ENCODE results near the gene FAM161B. TPM values are rescaled to one million over a fixed set of nuclear protein-coding genes. Genes with fewer than 3 reads are reported as not detected.
"Not testable (repeated sequence)": the region's sequence is repeated elsewhere in the genome, so short reads cannot be mapped to it uniquely, and the experiment has no call there.

Gene FAM161B, protein sequence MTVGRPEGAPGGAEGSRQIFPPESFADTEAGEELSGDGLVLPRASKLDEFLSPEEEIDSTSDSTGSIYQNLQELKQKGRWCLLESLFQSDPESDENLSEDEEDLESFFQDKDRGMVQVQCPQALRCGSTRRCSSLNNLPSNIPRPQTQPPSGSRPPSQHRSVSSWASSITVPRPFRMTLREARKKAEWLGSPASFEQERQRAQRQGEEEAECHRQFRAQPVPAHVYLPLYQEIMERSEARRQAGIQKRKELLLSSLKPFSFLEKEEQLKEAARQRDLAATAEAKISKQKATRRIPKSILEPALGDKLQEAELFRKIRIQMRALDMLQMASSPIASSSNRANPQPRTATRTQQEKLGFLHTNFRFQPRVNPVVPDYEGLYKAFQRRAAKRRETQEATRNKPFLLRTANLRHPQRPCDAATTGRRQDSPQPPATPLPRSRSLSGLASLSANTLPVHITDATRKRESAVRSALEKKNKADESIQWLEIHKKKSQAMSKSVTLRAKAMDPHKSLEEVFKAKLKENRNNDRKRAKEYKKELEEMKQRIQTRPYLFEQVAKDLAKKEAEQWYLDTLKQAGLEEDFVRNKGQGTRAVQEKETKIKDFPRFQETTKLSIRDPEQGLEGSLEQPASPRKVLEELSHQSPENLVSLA
- 1.5 and 2.6 TPM in 2 replicates for total RNA-seq

GRCh38 chr14:73949752-73950734 is at the start of gene FAM161B, which contains the start of gene COQ6:
Gene FAM161B (minus strand): TSS chr14:73950094. CDS start chr14:73950026, 68 bp downstream.
Gene COQ6 (plus strand): TSS chr14:73950302. CDS start chr14:73950333, 31 bp downstream.
- peak; percentile 87 for DNase-seq (ENCODE audit: low read depth, low spot score)

DNA sequence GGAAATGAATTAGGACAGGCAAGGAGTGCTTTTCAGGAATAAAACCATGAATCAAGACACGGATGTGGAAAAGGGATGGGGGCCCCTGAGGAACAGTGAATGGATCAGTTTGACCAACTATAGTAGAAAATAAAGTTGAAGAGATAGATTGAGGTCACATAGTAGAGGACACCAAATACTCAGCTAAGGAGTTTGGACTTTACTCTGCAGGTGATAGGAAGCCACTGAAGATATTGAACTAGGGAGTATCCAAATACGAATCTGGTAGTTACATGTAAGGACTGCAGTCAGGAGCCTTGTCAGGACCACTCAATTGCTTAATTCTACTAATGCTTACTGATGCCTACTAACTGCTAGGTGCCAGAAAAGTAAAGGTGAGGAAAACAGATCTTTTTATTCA is 48.8 kb upstream of the FAM161B start:
- no peak for DNase-seq (ENCODE audit: low read depth, low spot score)

DNA sequence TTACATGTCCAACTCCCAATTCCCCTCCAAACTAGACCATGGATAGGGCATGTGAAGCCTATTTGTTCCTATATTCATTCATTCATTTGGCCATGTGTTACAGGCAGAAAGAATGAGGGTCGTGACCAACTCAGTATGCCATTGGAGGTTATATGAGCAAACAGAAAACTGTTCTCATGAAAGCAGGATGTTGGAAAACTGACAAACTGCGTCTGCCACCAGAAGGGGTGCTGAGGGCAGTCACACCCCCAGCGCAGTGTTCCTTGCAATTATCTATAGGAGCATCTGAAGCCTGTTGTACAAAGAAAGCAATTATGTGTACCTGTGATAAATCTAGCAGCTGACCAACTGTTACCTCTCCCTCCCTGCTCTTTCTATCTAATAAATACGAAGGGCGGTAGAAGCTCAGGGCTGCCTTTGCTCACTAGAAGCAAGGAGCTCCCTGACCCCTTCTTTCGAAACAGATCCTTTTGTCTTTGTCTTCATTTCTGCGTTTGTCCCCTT is 48.1 kb upstream of the FAM161B start:
- no peak for DNase-seq (ENCODE audit: low read depth, low spot score)

DNA sequence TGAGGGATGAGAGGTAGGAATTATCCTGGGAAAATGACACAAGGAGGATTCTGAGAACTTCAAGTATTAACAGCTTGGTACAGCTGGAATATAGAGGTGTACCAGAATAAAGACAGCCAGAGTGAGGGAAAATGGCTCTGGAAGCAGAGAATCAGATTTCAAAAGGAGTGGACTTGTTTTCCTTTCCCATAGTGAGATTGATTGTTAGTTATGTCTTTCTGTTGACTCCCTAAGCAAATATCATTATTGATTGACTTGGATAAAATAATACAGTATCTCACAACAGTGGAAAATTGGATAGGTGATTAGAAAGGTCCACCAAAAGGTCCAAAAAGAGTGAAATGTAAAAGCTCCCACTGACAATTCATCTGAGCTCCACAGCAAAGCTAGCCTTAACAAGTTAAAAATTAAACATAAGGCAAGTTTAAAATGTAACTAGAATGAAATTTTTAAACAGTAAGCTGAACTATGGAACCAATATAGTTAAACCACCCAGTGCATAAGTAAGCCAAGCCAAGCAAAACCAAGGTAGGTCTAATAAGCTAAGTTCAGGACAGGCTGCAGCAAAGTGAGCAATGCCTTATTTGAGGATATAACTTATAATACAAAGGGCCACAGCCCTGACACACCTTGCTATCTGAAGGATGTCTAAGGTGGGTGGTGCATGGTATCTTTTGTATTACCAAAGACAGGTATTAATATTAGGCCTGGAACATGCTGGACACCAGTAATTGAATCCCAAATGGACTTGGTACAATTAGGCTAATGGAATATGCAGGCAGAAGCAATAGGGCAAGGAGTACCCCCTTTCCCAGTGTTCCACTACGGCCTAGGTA is 47.4 kb upstream of the FAM161B start:
- DNase-seq (ENCODE audit: low read depth, low spot score): no peak

DNA sequence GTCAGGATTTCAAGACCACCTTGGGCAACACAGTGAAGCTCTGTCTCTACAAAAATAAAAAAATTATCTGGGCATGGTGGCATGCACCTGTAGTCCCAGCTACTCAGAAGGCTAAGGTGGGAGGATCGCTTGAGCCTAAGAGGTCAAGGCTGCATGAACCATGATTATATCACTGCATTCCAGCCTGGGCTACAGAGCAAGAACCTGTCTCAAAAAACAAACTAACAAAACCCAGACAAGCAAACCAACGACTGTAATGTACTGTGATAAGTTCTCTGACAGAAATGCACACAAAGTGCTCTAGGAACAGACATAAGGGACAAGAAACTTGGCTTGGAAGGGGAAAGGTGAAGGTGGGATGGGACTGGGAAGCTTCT is 46.8 kb upstream of the FAM161B start:
- DNase-seq (ENCODE audit: low read depth, low spot score): no peak

DNA sequence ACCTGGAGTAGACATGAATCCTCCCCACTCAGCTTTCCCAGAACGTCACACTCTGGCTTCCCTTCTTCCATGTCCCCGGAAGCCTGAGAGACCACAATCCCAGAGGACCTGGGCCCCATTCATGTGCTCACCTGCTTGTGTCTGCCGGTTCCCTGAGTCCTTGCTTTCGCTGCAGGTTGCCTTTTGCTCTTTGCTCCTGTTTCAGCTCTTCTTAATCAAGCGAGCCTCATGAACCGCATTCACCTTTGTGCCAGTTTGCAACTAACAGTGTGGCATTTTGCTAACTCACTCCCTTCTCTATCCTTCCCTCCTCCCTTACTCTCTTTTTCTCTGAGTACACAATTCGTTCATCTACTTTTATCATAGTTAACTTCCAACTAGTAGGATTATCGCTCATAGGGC is 46.1 kb upstream of the FAM161B start:
- no peak for DNase-seq (ENCODE audit: low read depth, low spot score)

- DNase-seq (ENCODE audit: low read depth, low spot score): not testable (repeated sequence)
These were observed 45.0 kb upstream of the FAM161B start for GRCh38 chr14:73994926-73995325.

- no peak for DNase-seq (ENCODE audit: low read depth, low spot score)
These were observed 41.2 kb upstream of the FAM161B start for GRCh38 chr14:73991092-73991491.

- DNase-seq (ENCODE audit: low read depth, low spot score): not testable (repeated sequence)
These were observed 38.8 kb upstream of the FAM161B start for GRCh38 chr14:73988656-73989055.

DNA sequence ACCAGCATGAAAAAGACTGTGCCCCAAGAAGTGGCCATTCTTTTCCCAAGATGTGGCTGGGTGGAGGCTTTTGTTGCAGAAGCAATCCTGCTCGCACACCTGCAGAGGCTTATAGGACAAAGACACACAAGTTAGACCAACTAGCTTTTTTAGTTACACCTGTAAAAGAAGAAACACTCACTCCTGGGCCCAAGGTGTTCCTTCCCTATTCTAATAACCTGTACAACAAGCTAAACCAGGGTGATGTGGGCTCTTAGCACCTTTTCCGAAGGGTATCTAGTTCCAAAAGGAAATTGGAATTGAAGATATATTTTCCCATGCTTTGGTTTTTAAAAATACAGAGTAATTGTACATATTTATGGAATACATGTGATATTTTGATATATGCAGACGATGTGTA is 38.2 kb upstream of the FAM161B start:
- DNase-seq (ENCODE audit: low read depth, low spot score): no peak

- DNase-seq (ENCODE audit: low read depth, low spot score): no peak
These were observed 28.0 kb upstream of the FAM161B start for GRCh38 chr14:73977896-73978295.

DNA sequence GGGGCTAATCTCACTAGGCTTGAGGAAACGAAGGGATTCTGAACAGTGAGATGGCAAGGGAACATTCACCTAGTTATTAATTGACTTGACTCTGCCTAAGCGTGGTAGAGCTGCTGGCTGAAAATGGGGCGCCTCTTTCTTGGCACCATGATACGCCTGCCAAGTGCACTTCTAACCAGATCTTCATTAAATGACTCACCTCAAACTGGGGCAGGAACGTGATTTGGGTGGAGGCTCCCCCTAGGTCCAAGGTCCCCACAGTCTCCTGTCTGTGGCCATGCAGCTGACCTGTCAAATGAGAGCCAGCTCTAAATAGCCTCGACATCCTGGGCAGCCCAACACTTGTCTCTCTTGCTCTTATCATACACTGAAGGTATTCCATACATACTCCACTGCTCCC is 26.2 kb upstream of the FAM161B start:
- no peak for DNase-seq (ENCODE audit: low read depth, low spot score)

DNA sequence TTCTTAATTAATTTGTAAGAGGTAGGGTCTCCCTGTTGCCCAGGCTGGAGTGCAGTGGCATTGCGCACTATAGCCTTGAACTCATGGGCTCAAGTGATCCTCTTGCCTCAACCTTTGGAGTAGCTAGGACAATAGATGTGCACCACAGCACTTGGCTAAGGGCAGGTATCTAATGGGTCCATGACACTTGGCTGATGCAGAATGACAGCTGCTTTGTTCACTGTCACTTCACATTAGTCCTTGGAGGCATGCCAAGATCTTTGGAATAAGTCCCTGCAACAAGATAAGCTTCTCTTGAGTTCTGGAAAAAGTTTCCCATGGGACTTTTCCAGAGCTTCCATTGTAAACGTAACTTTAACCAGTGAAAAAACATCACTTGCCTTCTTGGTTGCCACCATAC is 23.6 kb upstream of the FAM161B start:
- no peak for DNase-seq (ENCODE audit: low read depth, low spot score)

DNA sequence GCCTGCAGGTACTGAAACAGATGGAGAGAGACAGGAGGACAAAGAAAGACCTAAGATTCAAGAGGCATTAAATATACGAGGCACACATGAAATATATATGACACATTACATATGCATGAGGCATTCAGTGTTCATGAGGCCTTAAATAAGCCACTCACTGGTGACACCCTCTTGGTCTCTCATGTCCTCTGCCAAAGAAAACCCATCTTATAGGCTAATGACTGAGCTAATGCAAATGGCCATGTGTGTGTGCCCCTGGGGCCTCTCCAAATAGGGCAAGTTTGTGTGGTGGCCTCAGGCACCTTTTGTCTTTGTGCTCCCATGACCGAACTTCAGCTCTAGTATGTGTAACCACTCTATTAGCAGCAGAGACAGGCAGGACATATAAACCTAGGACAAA is 19.0 kb upstream of the FAM161B start:
- DNase-seq (ENCODE audit: low read depth, low spot score): no peak

GRCh38 chr14:73965216-73965615 is 15.3 kb upstream of the FAM161B start:
- DNase-seq (ENCODE audit: low read depth, low spot score): no peak

DNA sequence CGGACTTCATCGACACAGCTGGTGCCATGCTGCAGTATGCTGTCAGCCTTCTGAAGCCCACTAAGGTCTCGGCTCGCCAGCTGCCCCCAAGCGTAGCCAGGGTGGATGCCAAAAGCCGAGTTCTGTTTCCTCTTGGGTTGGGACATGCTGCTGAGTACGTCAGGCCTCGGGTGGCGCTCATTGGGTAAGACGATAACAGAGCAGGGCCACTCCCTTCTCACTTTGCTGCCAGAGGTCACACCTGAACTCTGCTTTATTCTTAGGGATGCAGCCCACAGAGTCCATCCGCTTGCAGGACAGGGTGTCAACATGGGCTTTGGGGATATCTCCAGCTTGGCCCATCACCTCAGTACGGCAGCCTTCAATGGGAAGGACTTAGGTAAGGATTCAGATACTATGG is 11.3 kb upstream of the FAM161B start:
- no peak for DNase-seq (ENCODE audit: low read depth, low spot score)

GRCh38 chr14:73958591-73958990 is 8.7 kb upstream of the FAM161B start:
- no peak for DNase-seq (ENCODE audit: low read depth, low spot score)

DNA sequence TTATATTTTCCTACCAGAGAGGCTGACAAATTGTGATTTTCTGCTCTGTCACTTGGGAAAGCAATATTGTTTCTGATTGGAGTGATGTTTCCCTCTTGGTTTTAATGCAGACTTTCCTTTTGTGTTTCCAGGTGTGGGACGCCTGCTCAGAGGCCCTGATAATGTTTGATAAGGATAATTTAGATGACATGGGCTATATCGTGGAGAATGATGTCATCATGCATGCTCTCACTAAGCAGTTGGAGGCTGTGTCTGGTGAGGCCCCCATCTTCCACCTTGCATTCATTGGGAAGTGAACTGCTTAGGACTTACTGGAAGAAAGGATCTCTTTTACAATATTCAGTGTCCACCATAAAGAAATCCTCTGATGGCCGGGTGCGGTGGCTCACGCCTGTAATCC is 5.8 kb upstream of the FAM161B start:
- no peak for DNase-seq (ENCODE audit: low read depth, low spot score)

DNA sequence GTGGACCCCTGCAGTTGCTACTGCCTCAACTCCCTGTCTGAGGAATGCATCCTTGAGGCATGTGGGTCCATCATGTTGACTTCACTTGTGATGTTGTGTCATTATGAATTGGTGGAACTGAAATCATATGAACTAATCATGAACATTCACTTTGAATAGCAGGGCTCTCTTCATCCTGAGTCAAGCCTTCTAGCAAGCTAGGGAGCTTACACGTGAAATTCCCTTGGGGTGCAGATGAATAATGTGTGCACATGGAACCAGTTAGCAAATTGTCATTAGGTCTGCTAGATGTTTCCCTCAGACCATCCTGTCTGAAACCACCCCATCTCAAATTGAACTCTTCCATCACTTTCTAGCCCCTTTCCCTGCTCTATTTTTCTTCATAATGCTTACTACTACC is 3.8 kb upstream of the FAM161B start:
- no peak for DNase-seq (ENCODE audit: low read depth, low spot score)

DNA sequence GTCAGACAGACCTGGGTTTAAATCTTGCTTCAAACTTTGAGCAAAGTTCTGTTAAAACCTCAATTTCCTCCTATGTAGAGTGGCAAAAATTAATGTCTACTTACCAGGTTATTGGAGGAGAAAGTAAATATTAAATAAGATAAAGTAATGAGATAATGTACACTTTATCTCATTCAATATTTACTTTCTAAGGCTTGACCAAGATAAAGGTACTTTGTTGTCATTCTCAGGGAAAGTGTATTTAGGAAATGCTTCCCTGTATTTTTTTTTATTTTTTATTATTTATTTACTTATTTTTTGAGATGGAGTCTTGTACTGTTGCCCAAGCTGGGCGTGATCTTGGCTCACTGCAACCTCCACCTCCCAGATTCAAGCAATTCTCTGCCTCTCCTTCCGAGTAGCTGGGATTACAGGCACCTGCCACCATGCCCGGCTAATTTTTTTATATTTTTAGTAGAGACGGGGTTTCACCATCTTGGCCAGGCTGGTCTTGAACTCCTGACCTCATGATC is 4.7 kb downstream of the FAM161B start:
- DNase-seq (ENCODE audit: low read depth, low spot score): no peak
